HK-2 (cell line): ENCODE measurements around the gene ABR.

Experiments used
- DNase-seq: peaks from one replicate; pipeline ENCODE4 v3.0.0-alpha.2; 2018; ENCODE audit not compliant: unreplicated experiment

Gene ABR

DNA sequence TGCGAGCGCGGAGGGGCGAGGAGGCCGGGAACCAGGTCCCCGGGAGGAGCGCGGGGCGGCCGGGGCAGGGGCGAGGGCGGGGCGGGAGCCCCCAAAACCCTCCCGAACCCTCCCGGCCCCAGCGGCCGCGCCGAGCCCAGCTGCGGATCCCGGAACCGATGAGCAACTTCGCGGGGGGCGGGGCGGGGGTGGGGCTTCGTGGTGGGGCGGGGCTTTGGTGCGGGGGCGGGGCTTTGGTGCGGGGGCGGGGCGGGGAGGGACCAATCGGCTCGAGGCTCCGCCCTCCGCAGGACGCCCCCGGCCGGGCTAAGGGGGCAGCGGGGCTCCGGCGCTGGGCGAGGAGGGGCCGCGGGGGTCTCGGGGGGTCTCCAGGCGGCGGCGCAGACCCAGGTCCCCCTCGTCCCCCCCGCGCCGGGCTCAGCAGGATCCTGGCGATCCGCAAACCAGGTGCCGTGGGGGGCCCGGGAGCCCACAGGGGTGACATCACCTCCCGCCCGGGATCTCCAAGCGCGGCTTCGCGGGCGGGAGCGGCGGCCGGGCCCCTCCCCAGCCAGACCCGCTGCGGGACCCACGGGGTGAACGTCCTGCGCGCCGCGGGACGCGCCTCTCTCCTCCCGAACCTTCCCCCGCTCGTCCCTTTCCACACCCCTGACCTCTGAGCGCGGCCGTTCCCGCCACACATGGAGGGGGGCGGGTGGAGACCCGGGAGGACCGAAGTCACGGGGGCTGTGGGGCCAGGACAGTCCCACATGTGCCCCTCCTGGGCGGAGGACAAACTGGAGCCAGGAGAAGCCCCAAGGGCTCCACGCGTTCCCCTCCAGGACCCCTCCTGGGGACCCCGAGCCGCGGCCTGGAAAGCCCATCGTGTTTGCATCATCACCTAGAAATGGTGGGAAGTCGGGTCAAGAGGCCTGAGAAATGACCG, at the start of gene ABR:
TSS of gene ABR (minus strand) at position 164 of the 925 bp plus-strand sequence. CDS start 254 bp downstream, outside the sequence.
- DNase-seq = no peak

DNA sequence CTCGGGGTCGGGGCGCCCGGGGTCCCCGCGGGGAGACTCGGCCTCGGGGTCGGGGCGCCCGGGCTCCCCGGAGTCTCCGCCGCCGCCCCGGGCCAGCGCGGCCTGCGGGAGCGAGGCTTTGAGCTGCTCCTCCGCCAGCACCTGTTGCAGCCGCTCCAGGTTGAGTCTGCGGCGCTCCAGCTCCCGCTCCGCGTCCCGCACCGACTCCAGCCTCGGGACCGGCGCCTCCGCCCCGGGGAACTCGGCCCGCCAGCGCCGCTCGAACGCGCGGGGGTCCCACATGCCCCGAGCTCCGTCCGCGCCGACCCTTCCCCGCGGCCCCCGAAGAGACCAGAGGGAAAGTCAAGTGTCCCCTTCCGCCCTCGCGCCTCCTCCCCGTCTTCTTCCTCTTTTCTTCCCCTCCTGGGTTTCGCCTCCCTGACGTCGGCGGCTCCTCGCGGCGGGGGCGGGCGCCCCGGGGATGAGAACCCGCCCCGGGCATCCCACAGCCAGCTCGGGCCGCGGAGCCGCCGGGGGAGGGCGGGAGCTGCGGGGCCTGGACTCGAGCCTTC, 49.6 kb upstream of the ABR start:
- DNase-seq = peak; percentile 40

DNA sequence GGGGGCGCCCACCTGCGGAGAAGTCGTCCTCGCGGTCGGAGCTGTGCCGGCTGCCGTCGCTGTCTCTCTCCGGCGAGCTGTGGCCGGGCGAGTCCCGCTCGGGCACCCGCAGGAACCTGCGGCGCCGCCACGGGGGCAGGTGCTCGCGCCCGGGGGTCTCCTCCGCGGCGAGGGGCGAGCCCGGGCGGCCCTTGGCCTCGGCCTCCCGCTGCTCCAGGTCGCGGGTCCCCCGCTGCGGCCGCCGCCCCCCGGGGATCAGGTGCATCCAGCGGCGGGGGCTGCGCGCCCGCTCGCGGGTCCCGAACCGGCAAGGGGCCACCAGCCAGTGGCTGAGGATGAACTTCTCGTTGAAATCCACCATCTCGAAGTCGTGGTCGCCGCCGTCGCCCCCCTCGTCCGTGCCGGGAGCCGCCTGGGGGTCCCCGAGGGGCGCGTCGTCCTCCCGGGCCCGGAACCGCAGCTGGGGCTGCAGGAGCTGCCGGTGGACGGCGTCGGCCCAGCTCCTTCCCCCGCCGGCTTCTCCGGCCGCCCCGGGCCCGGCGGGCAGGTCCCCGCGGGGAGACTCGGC, 49.1 kb upstream of the ABR start:
- DNase-seq = no peak

DNA sequence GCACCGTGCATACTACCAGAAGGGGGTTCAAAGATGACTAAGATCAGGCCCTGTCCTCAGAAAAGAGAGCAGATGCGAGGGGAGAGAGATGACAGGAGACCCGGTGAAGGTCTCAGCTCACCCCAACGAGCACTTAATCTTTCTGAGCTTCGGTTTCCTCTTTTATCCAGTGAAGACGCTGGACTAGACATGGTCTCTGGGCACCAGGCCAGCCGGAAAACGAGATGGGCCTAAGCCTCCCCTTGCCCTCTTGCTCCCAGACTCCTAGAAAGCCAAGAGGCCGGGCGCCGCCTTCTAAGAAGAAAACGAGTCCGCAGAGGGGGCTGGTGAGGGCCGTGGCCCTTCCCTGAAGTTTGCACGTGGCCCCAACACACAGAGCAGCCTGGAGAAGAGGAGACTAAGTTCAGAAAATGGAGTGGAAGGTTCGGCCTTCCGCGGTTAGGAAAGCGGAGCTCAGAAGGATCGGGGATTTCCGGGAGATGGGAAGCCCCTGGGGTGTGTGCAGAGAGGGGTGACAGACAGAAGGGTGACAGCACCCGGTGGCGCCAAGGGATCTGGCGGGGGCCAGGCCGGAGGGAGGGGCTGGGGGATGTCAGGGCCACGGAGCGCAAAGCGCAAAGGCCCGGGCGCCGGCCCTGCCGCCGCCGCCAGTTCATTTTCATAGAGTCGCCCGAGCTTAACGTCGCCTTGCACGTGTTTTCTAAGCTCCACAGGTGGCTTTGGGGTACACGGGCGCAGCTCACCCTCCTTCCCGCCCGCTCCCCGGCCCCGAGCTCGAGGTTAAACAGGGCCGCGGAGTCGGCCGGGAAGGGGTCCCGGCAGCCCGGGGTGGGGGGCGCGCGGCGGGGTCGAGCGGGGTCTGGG, 48.4 kb upstream of the ABR start:
- DNase-seq = peak; percentile 34

DNA sequence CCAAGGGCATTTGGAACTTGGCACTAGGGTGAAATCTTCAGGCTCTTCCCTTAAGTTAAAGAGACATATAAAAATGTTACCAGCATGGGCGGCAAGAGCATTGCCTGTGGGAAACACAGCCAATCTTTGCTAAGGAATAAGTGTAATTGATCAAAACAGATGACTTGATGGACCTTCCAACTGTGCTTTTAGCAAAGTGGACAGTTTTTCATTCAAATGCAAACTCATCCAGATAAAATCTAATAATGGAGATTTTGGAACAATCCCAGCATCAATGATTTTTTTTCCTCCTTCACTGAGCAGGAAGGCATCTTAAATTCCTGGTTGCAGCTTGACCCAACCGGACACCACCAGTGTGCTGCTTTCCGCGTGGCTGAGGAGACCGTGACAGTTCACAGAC, 47.6 kb upstream of the ABR start:
- no peak for DNase-seq

DNA sequence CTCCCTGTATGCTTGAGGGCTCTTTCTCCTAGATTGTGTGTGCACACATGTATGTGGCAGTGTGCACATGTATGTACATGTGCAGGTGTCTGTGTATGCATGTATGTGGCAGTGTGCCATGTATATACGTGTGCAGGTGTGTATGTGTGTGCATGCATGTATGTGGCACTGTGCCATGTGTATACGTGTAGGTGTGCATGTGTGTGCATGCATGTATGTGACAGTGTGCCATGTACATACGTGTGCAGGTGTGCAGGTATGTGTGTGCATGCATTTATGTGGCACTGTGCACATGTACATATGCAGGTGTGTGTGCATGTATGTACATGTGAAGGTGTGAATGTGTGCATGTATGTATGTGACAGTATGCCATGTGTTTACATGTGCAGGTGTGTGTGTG, 46.5 kb upstream of the ABR start:
- no peak for DNase-seq

GRCh38 chr17:1224330-1224729, 44.5 kb upstream of the ABR start:
- DNase-seq = no peak

GRCh38 chr17:1223662-1224061, 43.9 kb upstream of the ABR start:
- no peak for DNase-seq

DNA sequence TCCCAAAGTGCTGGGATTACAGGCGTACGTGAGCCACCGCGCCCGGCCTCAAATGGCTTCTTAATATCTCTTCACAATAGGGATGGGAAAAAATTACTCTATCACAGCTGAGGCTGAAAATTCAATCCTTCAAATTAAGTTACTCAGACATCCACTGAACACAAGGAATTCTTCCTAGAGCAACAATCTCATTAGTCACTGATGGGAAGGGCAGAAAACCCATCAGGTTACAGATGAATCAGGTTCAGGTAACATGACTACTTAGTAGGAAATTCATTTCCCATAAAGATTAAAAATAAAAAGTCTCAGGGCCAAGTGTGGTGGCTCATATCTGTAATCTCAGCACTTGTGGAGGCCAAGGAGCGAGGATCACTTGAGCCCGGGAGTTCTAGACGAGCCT, 42.5 kb upstream of the ABR start:
- DNase-seq = no peak

- DNase-seq = no peak
These were observed 41.4 kb upstream of the ABR start for GRCh38 chr17:1221209-1221608.

DNA sequence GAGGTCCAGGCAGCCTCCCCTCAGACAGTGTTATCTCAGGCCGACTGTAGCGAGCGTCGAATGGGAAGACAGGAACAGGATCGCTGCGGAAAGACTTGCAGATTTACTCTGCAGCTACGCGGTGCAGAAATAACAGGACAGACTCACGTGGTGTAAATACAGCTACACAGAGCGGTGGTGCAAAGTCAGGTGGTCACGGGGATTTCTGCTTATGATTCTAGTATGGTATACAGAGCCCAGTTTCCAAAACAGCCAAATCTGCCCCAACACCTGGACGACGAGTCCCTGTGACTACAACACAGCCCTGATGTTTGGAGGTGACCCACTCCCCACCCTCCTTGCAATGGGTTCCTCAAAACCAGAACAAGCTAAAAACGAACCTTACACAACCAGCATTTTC, 40.6 kb upstream of the ABR start:
- no peak for DNase-seq

GRCh38 chr17:1217089-1217385, 37.3 kb upstream of the ABR start:
- no peak for DNase-seq

DNA sequence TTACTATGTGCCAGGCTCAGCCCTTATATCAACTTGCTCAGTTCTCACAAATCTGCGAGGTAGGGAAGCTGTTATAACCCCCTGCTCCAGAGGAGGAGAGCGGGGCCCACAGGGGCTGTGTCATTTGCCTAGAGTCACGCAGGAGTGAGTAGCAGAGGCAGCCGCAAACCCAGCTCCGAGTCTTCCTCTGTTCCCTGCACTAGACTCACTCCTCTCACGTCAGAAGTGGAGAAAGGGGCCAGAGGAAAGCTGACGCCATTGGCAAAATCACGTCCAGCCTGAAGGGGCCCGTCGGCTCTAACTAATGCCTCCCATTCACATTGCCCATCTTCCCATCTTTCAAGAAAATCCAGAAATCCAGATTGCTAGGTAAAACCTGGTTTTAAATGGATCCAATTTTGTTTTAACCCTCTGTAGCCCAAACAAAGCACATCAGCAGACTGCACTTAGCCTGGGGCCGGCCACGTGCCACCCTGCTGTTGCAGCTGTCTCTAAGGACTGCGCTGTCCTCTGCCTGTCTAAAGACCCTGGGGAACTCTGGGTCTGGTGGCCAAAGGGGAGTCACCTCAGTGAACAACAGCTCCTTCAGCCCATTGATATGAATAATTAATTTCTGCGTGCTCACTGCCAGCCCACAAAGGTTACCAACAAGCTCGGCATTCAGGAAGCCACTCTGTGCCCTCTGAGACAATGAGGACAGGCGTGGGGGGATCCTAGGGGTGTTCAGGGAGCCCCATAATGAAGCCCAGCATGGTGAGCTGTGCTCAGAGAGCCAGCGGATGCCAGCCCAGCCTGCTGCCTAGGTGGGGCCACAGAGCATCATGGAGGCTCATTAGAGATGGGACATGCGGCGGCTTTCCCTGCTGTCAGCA, 36.7 kb upstream of the ABR start:
- no peak for DNase-seq

DNA sequence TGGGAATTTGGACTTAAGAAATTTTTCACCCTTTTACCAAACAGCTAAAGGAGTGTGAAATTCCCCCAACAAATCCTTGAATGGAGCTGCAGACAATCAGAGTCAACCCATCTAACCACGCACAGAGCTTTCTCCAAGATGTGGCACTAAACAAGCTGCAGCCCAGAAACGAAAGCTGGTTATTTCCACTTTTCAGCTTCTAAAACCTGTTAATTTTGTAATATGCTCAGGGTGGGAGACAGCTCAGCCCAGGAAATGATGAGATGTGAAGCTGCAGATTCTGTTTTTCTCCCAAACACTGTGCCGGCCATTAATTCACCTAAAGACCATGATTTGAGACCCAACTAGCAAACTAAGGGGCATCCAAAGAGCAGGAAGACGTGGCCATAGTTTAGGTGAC, 33.2 kb upstream of the ABR start:
- no peak for DNase-seq

DNA sequence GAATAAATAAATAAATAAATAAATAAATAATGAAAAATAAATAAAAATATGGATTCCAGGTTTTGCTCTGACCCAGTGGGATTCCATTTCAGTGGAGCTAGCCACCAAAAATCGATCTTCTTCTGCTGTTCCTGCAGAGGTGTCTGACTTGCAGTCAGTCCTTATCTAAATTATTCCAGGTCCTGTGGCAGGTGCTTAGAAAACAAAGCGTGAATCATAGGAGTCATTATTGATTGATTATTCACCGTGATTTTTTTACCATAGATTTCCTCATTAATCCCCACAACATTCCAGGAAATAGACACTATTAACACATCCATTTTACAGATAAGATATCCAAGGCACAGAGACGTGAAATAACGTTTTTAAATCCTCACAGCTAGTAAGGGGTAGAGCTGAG, 31.5 kb upstream of the ABR start:
- DNase-seq = no peak

GRCh38 chr17:1208966-1209365, 29.2 kb upstream of the ABR start:
- DNase-seq = no peak

- DNase-seq = no peak
These were observed 26.4 kb upstream of the ABR start for GRCh38 chr17:1206026-1206777.

DNA sequence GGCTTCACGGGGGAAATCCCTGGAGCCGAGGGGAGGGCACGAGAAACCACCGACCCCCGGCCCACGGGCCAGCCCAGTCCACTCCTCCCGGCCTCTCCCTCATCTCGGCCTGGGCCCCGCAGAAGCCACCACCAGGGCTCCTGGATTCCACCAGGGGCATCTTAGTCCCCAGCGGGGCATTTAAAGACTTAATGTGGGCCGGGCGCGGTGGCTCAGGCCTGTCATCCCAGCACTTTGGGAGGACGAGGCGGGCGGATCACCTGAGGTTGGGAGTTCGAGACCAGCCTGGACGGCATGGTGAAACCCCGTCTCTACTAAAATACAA, 24.1 kb upstream of the ABR start:
- no peak for DNase-seq

DNA sequence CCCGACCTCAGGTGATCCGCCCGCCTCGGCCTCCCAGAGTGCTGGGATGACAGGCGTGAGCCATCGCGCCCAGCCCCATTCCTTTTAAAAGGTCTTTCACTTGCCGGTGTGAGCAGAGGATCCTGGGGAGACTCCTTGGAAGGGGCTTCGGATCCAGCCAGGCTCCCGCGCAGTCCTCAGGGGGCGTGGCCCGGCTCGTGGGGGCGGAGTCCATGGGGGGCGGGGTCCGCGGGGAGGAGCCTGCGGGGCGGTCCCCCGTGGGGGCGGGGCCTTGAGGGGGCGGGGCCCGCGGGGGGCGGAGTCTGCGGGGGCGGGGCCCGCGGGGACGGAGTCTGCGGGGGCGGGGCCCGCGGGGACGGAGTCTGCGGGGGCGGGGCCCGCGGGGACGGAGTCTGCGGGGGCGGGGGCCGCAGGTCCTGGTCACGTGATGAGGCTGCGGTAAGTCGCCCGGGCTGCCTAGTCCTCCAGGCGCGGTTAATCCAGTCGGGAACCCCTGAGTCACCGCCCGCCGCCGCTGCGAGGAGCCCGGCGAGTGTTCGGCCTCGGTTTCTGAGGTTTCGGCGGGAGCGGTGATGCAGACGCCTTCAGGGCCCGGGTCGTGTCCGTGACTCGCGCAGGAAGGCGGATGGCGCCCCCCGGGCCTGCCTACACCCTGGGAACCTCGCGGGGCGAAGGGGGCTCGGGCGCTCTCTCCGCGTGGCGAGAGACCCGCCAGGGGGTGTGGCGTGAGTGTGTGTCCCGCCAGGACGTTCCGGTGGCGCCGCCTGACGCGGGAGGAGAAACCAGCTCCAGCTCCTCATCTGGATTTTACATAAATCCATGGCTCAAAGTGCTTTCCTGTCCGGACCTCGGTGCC, 23.6 kb upstream of the ABR start:
- peak; percentile 70 for DNase-seq

GRCh38 chr17:1202291-1202690, 22.5 kb upstream of the ABR start:
- DNase-seq = no peak
